PC-9 (cell line): ENCODE data around the gene COL5A1. TPM values are rescaled to one million over a fixed set of nuclear protein-coding genes. Genes with fewer than 3 reads are reported as not detected.

Source experiments
- BruUV-seq: library from RNA; stranded (reverse); fragments of 400-500 nt; replicated peaks from 2 replicates; lab custom pipeline; 2021; lab: Mats Ljungman, UMichigan
- CTCF ChIA-PET: fragments of 300-600 bp; sonication (Branson Sonifier 250); formaldehyde crosslinking; loops from one replicate; lab custom pipeline; 2022; ENCODE audit warnings: antibody characterized with exemption; lab: Charles Lee
- POLR2A ChIA-PET: fragments of 300-600 bp; sonication (Branson Sonifier 250); formaldehyde crosslinking; loops from one replicate; lab custom pipeline; 2022; ENCODE audit warnings: antibody characterized with exemption; ENCODE audit not compliant: unreplicated experiment; lab: Charles Lee
- DNase-seq, 2 experiments: peaks; one replicate each; pipeline versions ENCODE4 v3.0.0 to v3.0.0-alpha.2; 2015 to 2022; ENCODE audit warnings: mixed read lengths in 1 of 2
- H2AFZ ChIP-seq: fragments of 200-600 bp; sonication (generic); 2 replicates; pipeline ENCODE4 v1.8.1; 2017; ENCODE audit warnings: antibody characterized with exemption
- H3F3A ChIP-seq: fragments of 200-600 bp; sonication (generic); 2 replicates; pipeline ENCODE4 v1.8.1; 2017; ENCODE audit warnings: antibody characterized with exemption, mild to moderate bottlenecking, low read depth; ENCODE audit not compliant: insufficient read depth
- H3K27ac ChIP-seq: fragments of 200-600 bp; sonication (generic); 2 replicates; pipeline ENCODE4 v1.6.1; 2016; ENCODE audit warnings: mixed run types
- H3K27me3 ChIP-seq: fragments of 200-600 bp; sonication (generic); 2 replicates; pipeline ENCODE4 v1.6.1; 2016; ENCODE audit warnings: low read depth, mixed run types; ENCODE audit not compliant: insufficient read depth
- H3K36me3 ChIP-seq: fragments of 200-600 bp; sonication (generic); 2 replicates; pipeline ENCODE4 v1.6.1; 2016; ENCODE audit warnings: low read depth, mixed run types
- H3K4me1 ChIP-seq: fragments of 200-600 bp; sonication (generic); replicated peaks from 2 replicates; pipeline ENCODE4 v1.6.1; 2016; ENCODE audit warnings: mixed run types; ENCODE audit not compliant: insufficient read depth
- H3K4me2 ChIP-seq: fragments of 200-600 bp; sonication (generic); 2 replicates; pipeline ENCODE4 v1.6.1; 2017; ENCODE audit warnings: mixed run types
- H3K4me3 ChIP-seq: fragments of 200-600 bp; sonication (generic); 2 replicates; pipeline ENCODE4 v1.6.1; 2016; ENCODE audit warnings: mixed run types
- H3K79me2 ChIP-seq: fragments of 200-600 bp; sonication (generic); 2 replicates; pipeline ENCODE4 v1.6.1; 2017; ENCODE audit warnings: low read depth, mixed run types
- H3K9me2 ChIP-seq: fragments of 200-600 bp; sonication (generic); 2 replicates; pipeline ENCODE4 v1.8.1; 2017; ENCODE audit warnings: mild to moderate bottlenecking; ENCODE audit not compliant: insufficient read depth
- H3K9me3 ChIP-seq: fragments of 200-600 bp; sonication (generic); 2 replicates; pipeline ENCODE4 v1.8.1; 2016; ENCODE audit warnings: low read depth; ENCODE audit not compliant: insufficient read depth
- H4K20me1 ChIP-seq: fragments of 200-600 bp; sonication (generic); 2 replicates; pipeline ENCODE4 v1.8.1; 2017; ENCODE audit not compliant: insufficient read depth
- CTCF ChIP-seq: fragments of 200-600 bp; sonication (generic); conservative IDR thresholded peaks from 2 replicates; pipeline ENCODE4 v1.6.1; 2017; ENCODE audit warnings: mixed run types, antibody characterized with exemption, mild to moderate bottlenecking, moderate library complexity
- EZH2 ChIP-seq: fragments of 200-600 bp; sonication (generic); IDR thresholded peaks from 2 replicates; pipeline ENCODE4 v1.8.0; 2017; ENCODE audit warnings: antibody characterized with exemption, low read depth
- intact Hi-C: fragments of 100-400 bp; cut with micrococcal nuclease; formaldehyde crosslinking; loops from one replicate; pipeline ENCODE4 v1.10.0; 2022; ENCODE audit not compliant: unreplicated experiment
- total RNA-seq: library from RNA; stranded (reverse); gene quantifications from 2 replicates; pipeline ENCODE4 v1.2.3, GENCODE V29; 2021

Gene COL5A1
- total RNA-seq, 1 experiment from 2014 or later = 15.2 TPM

- Histone ChIP-seq H3K4me2 (no peak overlapping the region), H2AFZ (no peak overlapping the region), H3F3A (no peaks in the 10 kb centered on the region), H4K20me1 (no peaks in the 10 kb centered on the region), H3K9me3 (no peaks in the 10 kb centered on the region), H3K9me2 (no peaks in the 10 kb centered on the region), H3K4me1 (no peaks in the 10 kb centered on the region), H3K4me3 (no peak overlapping the region), H3K27ac (no peak overlapping the region), H3K79me2 (no peaks in the 10 kb centered on the region), H3K36me3 (no peaks in the 10 kb centered on the region), H3K27me3 (peaks cover 32% of the 10 kb centered on the region)
- no peak for DNase-seq
- CTCF ChIA-PET = no interaction called here
- no peak for TF ChIP-seq CTCF
- TF ChIP-seq EZH2 = no peak
- POLR2A ChIA-PET = no interaction called here
- intact Hi-C loops = no loop called here
- no TSS peak for BruUV-seq
Observed at GRCh38 chr9:134826336-134827285, 185.0 kb downstream of the COL5A1 start.

GRCh38 chr9:134827559-134827958 lies 186.0 kb downstream of the COL5A1 start:
- CTCF ChIA-PET = no interaction called here
- Histone ChIP-seq H3K9me3 (no peaks in the 10 kb centered on the region), H3K4me3 (no peak overlapping the region), H3F3A (no peaks in the 10 kb centered on the region), H4K20me1 (no peaks in the 10 kb centered on the region), H3K4me1 (no peaks in the 10 kb centered on the region), H3K9me2 (no peaks in the 10 kb centered on the region), H2AFZ (no peak overlapping the region), H3K79me2 (no peaks in the 10 kb centered on the region), H3K4me2 (no peak overlapping the region), H3K36me3 (no peaks in the 10 kb centered on the region), H3K27me3 (peaks cover 23% of the 10 kb centered on the region), H3K27ac (no peak overlapping the region)
- intact Hi-C loops = no loop called here
- no peak for TF ChIP-seq CTCF
- TF ChIP-seq EZH2 = no peak
- POLR2A ChIA-PET = no interaction called here
- DNase-seq = no peak
- BruUV-seq = no TSS peak

GRCh38 chr9:134827993-134828392 lies 186.4 kb downstream of the COL5A1 start:
- no peak overlapping the region for H3K4me2 ChIP-seq
- BruUV-seq = no TSS peak
- CTCF ChIA-PET = no interaction called here
- H3F3A ChIP-seq = no peaks in the 10 kb centered on the region
- POLR2A ChIA-PET = no interaction called here
- peaks cover 23% of the 10 kb centered on the region for H3K27me3 ChIP-seq
- no peaks in the 10 kb centered on the region for H3K9me2 ChIP-seq
- TF ChIP-seq CTCF (no peak), EZH2 (no peak)
- no peaks in the 10 kb centered on the region for H4K20me1 ChIP-seq
- no peak overlapping the region for H2AFZ ChIP-seq
- no peak overlapping the region for H3K4me3 ChIP-seq
- DNase-seq = no peak
- no peaks in the 10 kb centered on the region for H3K36me3 ChIP-seq
- H3K79me2 ChIP-seq = no peaks in the 10 kb centered on the region
- no peaks in the 10 kb centered on the region for H3K9me3 ChIP-seq
- H3K4me1 ChIP-seq = no peaks in the 10 kb centered on the region
- H3K27ac ChIP-seq = no peak overlapping the region
- intact Hi-C loops = no loop called here
